DMS 273 treated with DMSO at 0.1 percent for 48 hours (cell line): Measurements from ENCODE around the gene ALKBH8.
A peak's percentile ranks its signal among the peaks of the same experiment; 100 is the strongest.
"Not testable (repeated sequence)": the region's sequence is repeated elsewhere in the genome, so short reads cannot be mapped to it uniquely, and the experiment has no call there.

Experiments
- DNase-seq: peaks from one replicate; lab custom pipeline; 2025; lab: John Stamatoyannopoulos, UW

ALKBH8 gene

GRCh38 chr11:107565219-107565937 lies at the start of gene ALKBH8:
Gene ALKBH8, minus strand, starts transcription at chr11:107565735. Its CDS starts 4,842 bp downstream, at chr11:107560893.
- peak; percentile 53 for DNase-seq

- DNase-seq, result no peak
These were observed 46.9 kb upstream of the ALKBH8 start for GRCh38 chr11:107612445-107612844.

GRCh38 chr11:107609400-107610218 lies 44.1 kb upstream of the ALKBH8 start:
- no peak for DNase-seq

GRCh38 chr11:107608809-107609208 lies 43.3 kb upstream of the ALKBH8 start:
- DNase-seq, result no peak

- DNase-seq, result peak; percentile 74
These were observed 40.6 kb upstream of the ALKBH8 start for GRCh38 chr11:107606141-107606540.

GRCh38 chr11:107605061-107606006 lies 39.8 kb upstream of the ALKBH8 start:
- no peak for DNase-seq

- DNase-seq, result no peak
These were observed 32.9 kb upstream of the ALKBH8 start for GRCh38 chr11:107598225-107599139.

GRCh38 chr11:107594736-107595135 lies 29.2 kb upstream of the ALKBH8 start:
- DNase-seq, result no peak

GRCh38 chr11:107593951-107594350 lies 28.4 kb upstream of the ALKBH8 start:
- DNase-seq, result no peak

GRCh38 chr11:107592813-107593212 lies 27.3 kb upstream of the ALKBH8 start:
- no peak for DNase-seq

GRCh38 chr11:107592231-107592590 lies 26.7 kb upstream of the ALKBH8 start:
- no peak for DNase-seq

GRCh38 chr11:107591378-107592230 lies 26.1 kb upstream of the ALKBH8 start:
- no peak for DNase-seq

GRCh38 chr11:107590460-107591377 lies 25.2 kb upstream of the ALKBH8 start, which contains the start of gene ELMOD1:
Gene ELMOD1, plus strand, starts transcription at chr11:107591147. Its CDS starts 27,043 bp downstream, at chr11:107618190.
- DNase-seq, result no peak

- DNase-seq, result no peak
These were observed 21.9 kb upstream of the ALKBH8 start for GRCh38 chr11:107587306-107587979.

GRCh38 chr11:107583629-107584195 lies 18.2 kb upstream of the ALKBH8 start:
- no peak for DNase-seq

- no peak for DNase-seq
These were observed 15.6 kb upstream of the ALKBH8 start for GRCh38 chr11:107581147-107581546.

- DNase-seq, result not testable (repeated sequence)
These were observed 13.6 kb upstream of the ALKBH8 start for GRCh38 chr11:107579169-107579568.

GRCh38 chr11:107577346-107577711 lies 11.8 kb upstream of the ALKBH8 start:
- DNase-seq, result no peak
